ENCODE measurements around the gene PEX11G. TPM values are rescaled to one million over a fixed set of nuclear protein-coding genes. Genes with fewer than 3 reads are reported as not detected.

Gene PEX11G
- total RNA-seq (2022; extraction: Qiagen RNA extraction), result 1.3 to 2.6 TPM (median 1.6 TPM) in 5 replicates

DNA sequence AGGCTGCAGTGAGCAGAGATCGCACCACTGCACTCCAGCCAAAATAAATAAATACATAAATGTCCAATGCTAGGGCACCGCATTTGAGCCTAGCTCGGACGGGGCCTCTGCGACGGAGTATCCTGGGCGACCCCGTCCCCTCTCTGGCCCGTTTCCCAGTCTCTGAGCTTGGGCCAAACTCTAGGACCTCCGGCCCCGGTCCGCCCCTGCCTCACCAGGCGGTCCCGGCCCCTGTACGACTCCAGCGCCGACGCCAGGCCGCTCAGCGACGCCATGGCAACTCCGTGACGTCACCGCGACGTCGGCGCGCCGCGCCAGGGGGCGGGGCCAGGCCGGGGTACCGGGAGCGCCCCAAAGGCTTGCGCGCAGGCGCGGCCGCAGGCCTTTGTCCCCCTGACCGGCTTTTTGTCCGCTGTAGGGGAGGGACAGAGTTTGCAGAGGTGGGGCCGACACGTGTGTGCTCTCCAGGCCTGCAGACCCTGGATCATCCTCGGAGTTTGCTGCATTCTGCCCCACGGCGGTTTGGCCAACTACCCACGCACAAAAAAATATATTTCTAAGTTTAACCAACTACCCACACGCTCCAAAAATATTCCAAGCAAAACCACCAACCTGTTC, at the start of gene PEX11G:
Gene PEX11G (minus strand): TSS at position 300 of the 618 bp plus-strand sequence. CDS start 25 bp downstream, at position 275.

DNA sequence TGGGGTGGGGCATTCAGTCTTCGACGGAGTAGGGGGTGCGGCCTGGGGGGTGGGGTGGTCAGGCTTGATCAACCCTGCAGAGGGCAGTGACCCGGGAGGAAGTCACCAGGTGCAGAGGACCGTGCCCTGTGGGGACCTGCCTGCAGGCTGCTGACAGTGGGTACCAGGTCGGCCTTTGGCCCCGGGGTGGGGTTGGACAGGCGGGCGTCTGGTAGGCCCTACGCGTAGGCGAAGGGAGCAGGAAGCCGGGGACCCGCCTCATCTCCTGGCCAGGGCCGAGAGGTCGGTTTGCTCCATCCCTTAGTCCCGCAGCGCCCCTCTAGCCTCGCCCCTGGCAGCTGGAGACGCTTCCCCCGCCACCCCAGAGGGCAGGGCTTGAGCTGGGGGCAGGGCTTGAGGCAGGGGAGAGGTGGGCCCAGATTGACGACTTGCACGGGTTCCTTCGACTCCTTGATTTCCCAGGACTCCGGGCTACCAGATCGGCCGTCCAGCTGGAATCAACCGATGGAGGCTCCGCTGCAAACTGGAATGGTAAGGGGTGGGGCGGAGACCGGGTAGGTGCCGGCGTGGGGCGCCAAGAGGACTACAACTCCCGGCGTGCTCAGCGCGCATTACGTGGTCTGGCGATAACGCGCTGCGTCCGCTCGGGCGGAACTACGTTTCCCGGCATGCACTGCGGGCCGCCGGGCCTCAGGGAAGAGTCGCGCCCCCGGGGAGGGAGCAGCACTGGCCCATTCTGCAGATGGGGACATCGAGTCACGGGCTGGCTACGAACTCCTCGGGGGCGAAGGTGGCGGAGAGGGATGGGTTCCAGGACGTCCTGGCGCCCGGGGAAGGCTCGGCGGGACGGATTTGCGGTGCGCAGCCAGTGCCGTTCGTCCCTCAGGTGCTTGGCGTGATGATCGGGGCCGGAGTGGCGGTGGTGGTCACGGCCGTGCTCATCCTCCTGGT, 46.5 kb upstream of the PEX11G start, which contains the start of gene PNPLA6:
Gene PNPLA6 (plus strand): TSS at position 671 of the 951 bp plus-strand sequence. CDS start 72 bp downstream, at position 743.

GRCh38 chr19:7522072-7522922, 33.5 kb upstream of the PEX11G start, which contains the start of gene MCOLN1:
MCOLN1 (plus strand) TSS chr19:7522624; CDS start chr19:7522751, 127 bp downstream.

GRCh38 chr19:7515645-7516151, 26.9 kb upstream of the PEX11G start, which contains the start of gene ZNF358:
ZNF358 (plus strand) TSS chr19:7516103; CDS start chr19:7519243, 3,140 bp downstream.

Other genes starting within 250 kb of the PEX11G start
- gene INSR, start 194.6 kb downstream of the PEX11G start, total RNA-seq (2022; extraction: Qiagen RNA extraction), result 2.2 to 3.7 TPM (median 3.2 TPM) in 5 replicates
- 49.6 to 77.9 TPM (median 67.9 TPM) in 5 replicates for gene ARHGEF18, start 140.1 kb downstream of the PEX11G start, total RNA-seq (2022; extraction: Qiagen RNA extraction)
- 16.4 to 21.2 TPM (median 18.2 TPM) in 5 replicates for gene ZNF358, start 27.1 kb upstream of the PEX11G start, total RNA-seq (2022; extraction: Qiagen RNA extraction)
- 8.9 to 13.5 TPM (median 11.5 TPM) in 5 replicates for gene MCOLN1, start 33.6 kb upstream of the PEX11G start, total RNA-seq (2022; extraction: Qiagen RNA extraction)
- gene PNPLA6, start 46.7 kb upstream of the PEX11G start, total RNA-seq (2022; extraction: Qiagen RNA extraction), result 23.0 to 39.6 TPM (median 34.5 TPM) in 5 replicates
- 4.0 to 6.3 TPM (median 5.3 TPM) in 5 replicates for gene CAMSAP3, start 106.8 kb upstream of the PEX11G start, total RNA-seq (2022; extraction: Qiagen RNA extraction)
- gene XAB2, start 140.5 kb upstream of the PEX11G start, total RNA-seq (2022; extraction: Qiagen RNA extraction), result 21.5 to 26.3 TPM (median 25.6 TPM) in 5 replicates
- gene PET100, start 140.8 kb upstream of the PEX11G start, total RNA-seq (2022; extraction: Qiagen RNA extraction), result 46.3 to 68.9 TPM (median 59.4 TPM) in 5 replicates
- gene PCP2, start 144.7 kb upstream of the PEX11G start, total RNA-seq (2022; extraction: Qiagen RNA extraction), result not detected in 5 replicates
- 31.0 to 45.2 TPM (median 40.0 TPM) in 5 replicates for gene STXBP2, start 148.1 kb upstream of the PEX11G start, total RNA-seq (2022; extraction: Qiagen RNA extraction)
- gene RETN, start 180.0 kb upstream of the PEX11G start, total RNA-seq (2022; extraction: Qiagen RNA extraction), result not detected in 5 replicates
- gene MCEMP1, start 188.1 kb upstream of the PEX11G start, total RNA-seq (2022; extraction: Qiagen RNA extraction), result not detected in 5 replicates
- gene TRAPPC5, start 191.8 kb upstream of the PEX11G start, total RNA-seq (2022; extraction: Qiagen RNA extraction), result 45.4 to 107 TPM (median 106 TPM) in 5 replicates
- not detected in 5 replicates for gene FCER2, start 213.1 kb upstream of the PEX11G start, total RNA-seq (2022; extraction: Qiagen RNA extraction)
- gene CLEC4G, start 243.1 kb upstream of the PEX11G start, total RNA-seq (2022; extraction: Qiagen RNA extraction), result not detected in 5 replicates

Data from A549 treated with Mapracorat at 1 μM for 4 hours (cell line).